Esophagus squamous epithelium (tissue), 4 donors: Measurements from ENCODE around the gene TECR.

Source experiments
- CTCF ChIP-seq, 6 experiments: fragments of 450-650 bp in 4 of 6; fragments of 200-600 bp in 2 of 6; sonication (generic) in 2 of 6; IDR thresholded peaks; one replicate each; pipeline ENCODE4 v1.5.1; 2016 to 2019; ENCODE audit warnings: antibody characterized with exemption in 6 of 6, mild to moderate bottlenecking in 4 of 6, moderate library complexity in 4 of 6
- POLR2A ChIP-seq, 4 donors: fragments of 450-650 bp; IDR thresholded peaks; one replicate each; pipeline ENCODE4 v1.6.1; 2017; ENCODE audit warnings: antibody characterized with exemption in 4 of 4, mild to moderate bottlenecking in 4 of 4, moderate library complexity in 3 of 4

GRCh38 chr19:14577264-14577663, 47.9 kb downstream of the TECR start:
- no peak for TF ChIP-seq CTCF (IDR thresholded peaks at IDR 0.05)
- TF ChIP-seq POLR2A (IDR thresholded peaks at IDR 0.05): no peak
